HG03135 (cell line): Measurements from ENCODE around the gene FAM107A.

Source experiments
- ATAC-seq: cut with Tn5 transposase; IDR thresholded peaks from one replicate; pipeline ENCODE4 v1.9.1; 2021; ENCODE audit warnings: mild to moderate bottlenecking, moderate library complexity; ENCODE audit not compliant: unreplicated experiment

FAM107A gene

GRCh38 chr3:58594117-58594516 is 16.9 kb upstream of the FAM107A start:
- ATAC-seq = no peak

GRCh38 chr3:58591517-58592510 is 14.6 kb upstream of the FAM107A start:
- no peak for ATAC-seq

GRCh38 chr3:58588030-58588614 is 10.9 kb upstream of the FAM107A start:
- ATAC-seq = no peak

- ATAC-seq = no peak
Observed at GRCh38 chr3:58586776-58587192, 9.6 kb upstream of the FAM107A start.

- ATAC-seq = no peak
Observed at GRCh38 chr3:58585994-58586393, 8.8 kb upstream of the FAM107A start.

- peak; percentile 90 for ATAC-seq
Observed at GRCh38 chr3:58585005-58585786, 8.0 kb upstream of the FAM107A start.

- ATAC-seq = no peak
Observed at GRCh38 chr3:58584690-58585004, 7.5 kb upstream of the FAM107A start.

- no peak for ATAC-seq
Observed at GRCh38 chr3:58581328-58582091, 4.3 kb upstream of the FAM107A start.

- no peak for ATAC-seq
Observed at GRCh38 chr3:58580826-58581327, 3.7 kb upstream of the FAM107A start.

- ATAC-seq = no peak
Observed at GRCh38 chr3:58578873-58579272, 1.7 kb upstream of the FAM107A start.

GRCh38 chr3:58576716-58577115 is 475 bp downstream of the FAM107A start:
- ATAC-seq = no peak

- ATAC-seq = no peak
Observed at GRCh38 chr3:58575971-58576652, 1.1 kb downstream of the FAM107A start.

GRCh38 chr3:58574682-58575081 is 2.5 kb downstream of the FAM107A start:
- no peak for ATAC-seq

- no peak for ATAC-seq
Observed at GRCh38 chr3:58574106-58574505, 3.1 kb downstream of the FAM107A start.

- ATAC-seq = no peak
Observed at GRCh38 chr3:58573640-58574039, 3.6 kb downstream of the FAM107A start.

GRCh38 chr3:58572634-58573230 is 4.5 kb downstream of the FAM107A start:
- ATAC-seq = no peak

GRCh38 chr3:58572013-58572633 is 5.1 kb downstream of the FAM107A start:
- no peak for ATAC-seq

GRCh38 chr3:58570851-58571250 is 6.3 kb downstream of the FAM107A start:
- no peak for ATAC-seq
